HG02571 (cell line): ENCODE measurements around the gene EP400.

Experiments used
- ATAC-seq: cut with Tn5 transposase; IDR thresholded peaks from one replicate; pipeline ENCODE4 v1.9.1; 2021; ENCODE audit warnings: mild to moderate bottlenecking, moderate library complexity; ENCODE audit not compliant: unreplicated experiment

EP400 gene

DNA sequence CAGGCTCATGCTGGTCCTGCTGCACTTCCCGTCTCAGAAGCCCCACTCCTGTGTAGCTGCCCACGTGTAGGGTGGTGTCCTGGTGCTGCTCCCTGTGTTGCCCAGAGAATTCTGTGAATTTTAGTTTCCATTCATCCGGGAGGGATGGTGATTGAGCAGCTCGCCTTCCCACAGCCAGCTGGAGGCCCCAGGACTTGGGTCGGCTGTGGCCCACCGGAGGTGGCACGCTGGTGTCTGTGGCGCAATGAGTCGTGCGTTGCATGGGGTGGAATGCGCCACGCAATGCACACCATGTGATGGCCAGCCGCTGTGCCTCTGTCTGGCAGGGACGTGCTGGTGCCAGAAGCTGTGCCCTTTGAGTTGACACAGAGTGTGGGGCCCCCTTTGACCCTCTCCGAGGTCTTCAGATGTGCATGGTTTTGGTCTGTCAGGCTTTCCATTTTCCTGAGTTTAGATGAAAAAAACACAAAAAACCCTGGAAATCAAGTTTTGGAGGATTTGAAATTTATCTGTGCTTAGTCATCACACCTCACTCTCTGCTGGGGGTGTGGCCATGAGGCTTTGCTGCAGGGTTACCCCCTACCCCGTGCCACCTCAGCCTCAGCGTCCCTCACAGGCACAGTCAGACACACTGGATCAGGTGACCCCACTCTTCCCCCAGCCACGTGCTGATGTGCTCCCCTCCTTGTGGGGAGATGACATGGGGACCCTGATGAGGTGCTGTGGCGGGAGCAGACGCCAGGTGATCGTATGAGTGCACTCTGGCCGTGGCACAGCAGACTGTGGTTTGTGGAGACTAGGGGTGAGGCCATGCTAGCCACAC, 64.6 kb downstream of the EP400 start:
- no peak for ATAC-seq

DNA sequence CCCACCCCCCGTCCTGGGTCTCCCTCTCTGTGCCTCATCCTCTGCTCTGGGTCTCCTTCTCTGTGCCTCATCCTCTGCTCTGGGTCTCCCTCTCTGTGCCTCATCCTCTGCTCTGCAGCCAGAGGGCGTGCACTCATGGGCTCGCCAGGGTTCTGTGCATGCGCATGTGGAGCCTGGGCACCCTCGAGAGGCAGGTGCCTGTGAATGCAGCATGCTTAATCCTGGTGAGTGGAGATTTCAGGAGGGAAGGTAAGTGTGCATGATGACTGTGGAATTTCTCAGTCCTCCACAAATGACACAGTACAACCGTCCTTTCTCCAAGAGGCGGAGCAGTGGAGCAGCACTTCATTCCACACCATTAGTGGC, 65.2 kb downstream of the EP400 start:
- no peak for ATAC-seq

DNA sequence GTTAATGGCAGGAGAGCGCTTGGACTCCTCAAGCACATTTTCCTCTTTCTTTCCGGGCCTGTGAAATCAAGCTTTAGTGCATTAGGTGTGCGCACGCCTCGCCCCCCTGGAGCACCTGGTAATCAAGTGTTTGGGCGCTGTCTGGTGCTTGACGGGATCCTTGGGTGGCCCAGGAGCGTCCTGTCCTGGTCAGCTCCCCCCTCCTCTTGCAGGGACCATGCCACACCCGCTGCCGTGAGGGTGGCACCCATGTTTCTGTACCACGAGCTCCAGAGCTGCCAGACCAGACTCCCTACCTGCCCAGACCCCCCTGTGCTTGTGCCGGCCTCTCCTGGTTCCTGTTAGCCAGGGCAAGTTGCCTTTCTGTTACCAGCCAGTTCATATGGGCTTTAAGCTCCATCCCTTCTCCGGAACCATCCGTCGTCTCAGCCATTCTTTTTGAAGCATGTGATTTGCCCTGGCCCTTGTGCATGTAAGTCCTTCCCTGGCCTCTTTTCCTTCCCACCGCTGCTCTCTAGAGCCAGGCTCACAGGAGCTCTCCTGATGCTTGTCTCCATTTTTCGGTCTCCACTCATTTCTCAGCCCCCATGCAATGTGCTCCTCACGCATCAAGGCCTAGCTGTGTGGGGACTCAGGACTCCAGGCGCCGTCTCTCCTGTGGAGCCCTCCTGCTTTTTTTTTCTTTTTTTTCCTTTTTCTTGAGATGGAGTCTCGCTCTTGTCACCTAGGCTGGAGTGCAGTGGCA, 66.1 kb downstream of the EP400 start:
- ATAC-seq: no peak

DNA sequence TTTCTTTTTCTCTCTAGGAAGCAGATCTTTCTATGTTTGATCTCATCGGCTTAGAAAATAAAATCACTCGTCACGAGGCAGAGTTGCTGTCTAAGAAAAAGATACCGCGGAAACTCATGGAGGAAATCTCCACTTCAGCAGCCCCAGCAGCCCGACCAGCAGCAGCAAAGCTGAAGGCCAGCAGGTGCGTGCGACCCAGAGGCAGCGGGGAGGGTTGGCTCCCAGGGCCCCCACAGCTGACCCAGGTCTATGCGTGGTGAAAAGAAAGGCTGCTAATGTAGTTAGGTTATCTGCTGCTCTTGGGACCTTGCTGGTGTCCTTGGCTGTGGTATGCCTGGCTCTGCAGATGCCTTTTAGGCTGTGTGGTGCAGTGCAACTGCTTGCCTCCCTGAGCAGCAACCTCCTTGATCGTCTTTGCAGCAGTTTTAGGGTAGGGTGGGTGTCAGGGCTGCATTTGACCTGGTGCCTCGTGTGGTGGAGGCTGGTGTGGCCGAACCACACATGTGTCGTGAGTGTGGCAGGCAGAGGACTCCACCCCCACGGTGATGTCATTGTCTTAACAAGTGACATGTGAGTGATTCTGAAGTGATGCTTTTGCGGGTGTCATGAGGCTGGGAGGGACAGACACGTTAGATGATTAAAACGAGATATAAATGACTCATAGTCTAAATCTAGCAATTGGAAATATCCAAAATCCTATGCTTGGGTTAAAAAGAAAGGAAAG, 68.6 kb downstream of the EP400 start:
- ATAC-seq: no peak

DNA sequence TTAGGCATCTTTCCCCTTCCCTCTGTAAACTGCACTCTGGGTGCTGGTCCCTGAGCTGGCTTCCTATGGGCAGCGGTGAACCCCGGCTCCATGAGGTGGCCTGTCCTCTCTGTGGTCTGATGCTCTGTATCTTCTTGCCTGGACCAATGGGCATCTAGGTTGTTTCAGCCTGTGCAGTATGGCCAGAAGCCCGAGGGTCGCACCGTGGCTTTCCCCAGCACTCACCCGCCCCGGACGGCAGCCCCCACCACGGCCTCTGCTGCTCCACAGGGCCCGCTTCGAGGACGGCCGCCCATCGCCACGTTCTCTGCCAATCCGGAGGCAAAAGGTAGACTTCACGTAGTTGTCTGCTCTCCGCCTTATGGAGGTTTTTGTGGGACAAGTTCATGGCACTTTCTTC, 70.1 kb downstream of the EP400 start:
- ATAC-seq: no peak

DNA sequence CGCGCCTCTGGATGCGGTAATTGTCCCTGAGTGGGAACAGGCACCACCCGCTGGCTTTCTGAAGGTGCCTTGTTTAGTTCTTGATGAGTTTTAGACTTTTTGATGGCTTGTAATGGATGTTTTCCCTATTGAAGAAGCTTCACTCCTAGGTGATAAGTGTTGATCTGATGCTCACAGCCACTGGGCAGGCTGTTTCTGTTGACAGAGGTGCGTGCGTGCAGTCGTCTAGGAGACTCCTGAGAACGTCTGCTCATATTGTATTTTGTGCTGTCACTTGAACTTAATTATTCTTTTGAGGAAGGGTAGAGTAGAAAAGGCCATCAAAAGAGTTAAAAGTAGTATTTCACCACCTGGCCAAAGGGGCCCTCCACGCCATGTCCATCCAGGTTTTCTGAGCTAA, 70.5 kb downstream of the EP400 start:
- no peak for ATAC-seq

DNA sequence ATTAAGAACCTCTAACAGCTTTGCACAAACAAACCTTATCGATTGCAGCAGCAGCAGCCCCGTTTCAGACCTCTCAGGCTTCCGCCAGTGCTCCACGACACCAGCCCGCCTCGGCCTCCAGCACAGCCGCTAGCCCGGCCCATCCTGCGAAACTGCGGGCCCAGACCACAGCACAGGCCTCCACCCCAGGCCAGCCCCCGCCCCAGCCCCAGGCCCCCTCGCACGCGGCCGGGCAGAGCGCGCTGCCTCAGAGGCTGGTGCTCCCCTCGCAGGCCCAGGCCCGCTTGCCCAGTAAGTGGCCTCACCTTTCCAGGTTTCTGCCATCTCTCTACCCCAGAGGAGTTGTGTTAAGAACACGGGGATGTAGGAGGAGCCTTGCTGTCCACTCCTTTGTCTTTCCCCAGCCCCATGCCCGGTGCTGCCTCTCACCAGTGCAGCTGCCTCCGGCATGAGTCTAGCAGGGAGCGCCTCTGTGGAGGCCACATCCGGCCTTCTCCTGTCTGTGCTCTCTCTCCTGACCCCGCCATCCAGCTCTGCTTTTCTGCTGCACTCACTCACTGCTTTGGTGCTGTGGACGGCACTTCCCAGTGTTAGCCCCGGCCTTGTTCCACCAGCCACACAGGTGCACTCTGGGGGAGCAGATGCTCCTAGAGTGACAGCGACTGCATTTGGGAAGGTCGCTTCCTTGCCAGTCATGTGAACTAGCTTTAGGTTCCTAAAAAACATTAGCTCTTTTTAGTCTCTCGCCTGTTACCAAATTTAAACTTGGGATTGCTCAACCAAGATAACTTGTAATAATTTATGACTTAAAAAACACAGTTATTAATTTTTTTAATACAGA, 71.5 kb downstream of the EP400 start:
- no peak for ATAC-seq

DNA sequence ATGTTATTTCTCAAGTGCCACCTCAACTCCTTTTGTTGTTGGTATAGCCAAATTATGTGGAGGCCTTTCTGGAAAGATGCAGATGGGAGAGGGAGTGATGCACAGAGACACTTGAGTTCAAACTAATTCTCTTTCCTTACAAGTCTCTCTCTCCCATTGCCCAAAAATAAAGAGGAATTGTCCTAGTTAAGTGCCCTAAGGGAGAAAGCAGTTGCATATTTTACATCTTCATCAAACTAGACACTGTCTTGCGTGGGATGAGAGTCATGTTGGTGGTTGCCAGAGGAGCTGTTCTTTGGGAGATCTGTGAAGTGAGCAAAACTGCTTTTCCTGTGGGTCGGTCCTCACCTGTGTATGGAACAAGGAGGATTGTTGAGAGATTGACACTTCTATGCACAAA, 72.2 kb downstream of the EP400 start:
- no peak for ATAC-seq

DNA sequence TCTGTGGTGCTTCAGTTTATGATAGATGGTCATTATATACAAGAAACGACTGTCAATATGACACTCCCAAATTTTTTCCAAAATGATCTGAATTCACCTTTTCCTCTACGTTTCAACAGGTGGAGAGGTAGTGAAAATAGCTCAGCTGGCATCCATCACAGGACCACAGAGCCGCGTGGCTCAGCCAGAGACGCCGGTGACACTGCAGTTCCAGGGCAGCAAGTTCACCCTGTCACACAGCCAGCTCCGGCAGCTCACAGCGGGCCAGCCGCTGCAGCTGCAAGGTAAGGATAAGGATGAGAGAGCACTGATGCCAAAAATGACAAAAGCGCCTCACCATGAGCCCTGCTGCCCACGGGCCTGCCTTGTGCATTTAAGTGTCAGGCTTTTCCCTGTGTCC, 73.9 kb downstream of the EP400 start:
- ATAC-seq: no peak

DNA sequence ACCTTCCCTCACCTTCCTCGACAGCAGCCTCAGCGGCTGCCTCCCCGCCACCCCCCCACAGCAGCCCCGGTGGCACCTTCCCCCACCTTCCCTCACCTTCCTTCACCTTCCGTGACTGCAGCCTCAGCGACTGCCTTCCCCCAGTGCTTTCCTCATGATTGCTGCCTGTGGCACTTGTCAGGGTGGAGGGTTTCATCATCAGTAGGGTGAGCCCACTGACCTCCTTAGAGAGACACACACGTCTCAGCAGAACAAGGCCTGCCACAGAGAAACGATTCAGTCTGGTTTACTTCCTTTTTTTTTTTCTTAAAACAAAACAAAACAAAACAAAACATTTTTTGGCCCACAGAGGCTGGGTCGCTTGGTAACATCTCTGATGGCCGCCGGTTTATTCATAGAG, 75.0 kb downstream of the EP400 start:
- ATAC-seq: no peak

DNA sequence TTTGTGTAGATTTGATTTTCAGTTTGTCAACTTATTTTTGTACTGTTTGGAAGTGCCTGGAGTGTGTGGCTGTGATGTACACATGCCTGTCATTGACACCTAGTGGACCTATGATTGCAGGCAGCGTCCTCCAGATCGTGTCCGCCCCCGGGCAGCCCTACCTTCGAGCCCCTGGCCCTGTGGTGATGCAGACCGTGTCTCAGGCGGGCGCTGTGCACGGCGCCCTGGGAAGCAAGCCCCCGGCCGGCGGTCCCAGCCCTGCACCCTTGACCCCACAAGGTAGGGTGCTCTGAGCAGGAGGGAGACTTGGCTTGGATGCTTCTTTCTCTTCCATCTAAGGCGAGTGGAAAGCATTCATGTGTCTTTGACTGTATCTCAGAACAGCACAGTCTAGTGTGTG, 75.8 kb downstream of the EP400 start:
- ATAC-seq: no peak

DNA sequence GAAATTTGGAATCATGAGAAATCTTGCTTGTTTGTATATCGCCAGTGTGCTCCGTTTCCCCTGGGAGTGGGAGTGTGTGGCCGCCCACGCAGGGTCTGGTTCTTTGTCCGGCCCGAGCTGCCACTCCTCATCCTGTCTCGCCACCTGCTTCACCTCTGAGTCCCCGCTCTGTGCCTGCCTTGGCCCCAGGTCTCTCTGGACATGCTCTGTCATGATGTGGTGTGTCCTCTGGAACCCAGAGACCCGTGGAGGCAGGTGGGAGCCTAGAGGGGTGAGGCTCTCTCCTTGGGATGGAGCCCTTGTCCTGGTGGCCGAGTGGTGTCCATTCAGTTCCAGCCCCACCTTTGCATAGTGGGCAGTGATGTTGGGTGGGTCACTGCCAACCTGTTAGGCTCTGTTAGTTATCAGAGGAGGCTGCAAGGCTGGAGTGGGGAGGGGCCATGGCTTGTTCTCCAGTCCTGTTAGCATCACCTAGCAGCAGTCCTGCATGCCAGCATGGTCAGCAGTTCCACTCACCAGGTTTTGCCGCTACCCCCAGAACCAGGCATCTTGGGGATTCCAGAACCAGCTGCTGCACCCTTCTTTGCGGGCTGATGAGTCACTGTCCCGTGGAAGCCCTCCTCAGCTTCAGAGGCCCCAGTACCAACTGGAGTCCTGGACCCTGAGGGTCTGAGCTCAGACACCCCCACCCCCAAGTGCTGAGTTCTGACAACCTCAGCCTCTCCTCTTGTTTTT, 76.5 kb downstream of the EP400 start:
- no peak for ATAC-seq

DNA sequence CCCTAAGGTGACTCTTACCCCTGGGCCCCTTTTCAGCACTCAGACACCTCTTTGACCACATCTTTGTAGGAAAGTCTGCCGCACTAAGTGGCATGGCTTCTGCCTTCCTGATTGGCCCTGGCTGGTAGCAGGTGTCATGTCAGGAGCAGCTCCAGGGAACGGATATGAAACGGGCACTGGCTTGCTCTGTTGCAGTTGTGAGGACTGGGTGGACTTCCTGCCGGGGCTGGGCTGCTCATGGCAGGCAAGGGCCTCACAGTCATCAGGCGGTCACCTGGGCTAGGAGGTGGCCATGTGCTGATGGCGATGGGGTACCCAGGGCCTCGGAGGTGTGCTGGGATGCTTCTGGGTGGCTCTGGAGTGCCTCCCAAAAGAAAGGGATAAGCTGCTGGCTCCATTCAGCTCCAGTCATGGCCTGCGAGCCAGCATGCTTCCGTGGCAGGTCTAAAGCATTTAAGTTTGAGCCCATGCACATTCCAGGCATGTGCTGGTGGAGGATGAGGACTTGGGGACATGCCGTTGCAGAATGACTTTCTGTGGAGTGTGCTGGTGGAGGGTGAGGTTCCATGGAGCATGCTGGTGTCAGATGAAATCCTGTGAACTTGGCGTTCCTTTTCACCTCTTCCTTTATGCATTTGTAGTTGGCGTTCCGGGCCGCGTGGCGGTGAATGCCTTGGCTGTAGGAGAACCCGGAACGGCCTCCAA, 77.2 kb downstream of the EP400 start:
- ATAC-seq: no peak

DNA sequence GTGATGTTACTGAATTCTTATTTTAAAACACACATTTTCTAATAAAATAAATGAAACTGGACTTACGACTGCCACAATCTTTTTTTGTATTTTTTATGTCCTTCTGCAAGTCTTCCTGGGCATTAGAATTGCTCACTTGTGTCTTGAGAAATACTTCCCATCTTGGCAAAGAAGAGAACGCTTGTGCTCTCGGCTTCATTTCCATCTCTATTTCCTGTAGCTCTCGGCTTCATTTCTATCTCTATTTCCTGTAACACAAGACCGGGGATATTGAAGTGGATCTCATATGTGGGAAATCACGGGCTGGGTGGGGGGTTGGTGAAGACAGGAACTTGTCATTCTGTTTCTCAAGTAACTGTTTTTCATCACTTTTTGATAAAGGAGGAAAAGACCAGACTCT, 77.9 kb downstream of the EP400 start:
- ATAC-seq: no peak

DNA sequence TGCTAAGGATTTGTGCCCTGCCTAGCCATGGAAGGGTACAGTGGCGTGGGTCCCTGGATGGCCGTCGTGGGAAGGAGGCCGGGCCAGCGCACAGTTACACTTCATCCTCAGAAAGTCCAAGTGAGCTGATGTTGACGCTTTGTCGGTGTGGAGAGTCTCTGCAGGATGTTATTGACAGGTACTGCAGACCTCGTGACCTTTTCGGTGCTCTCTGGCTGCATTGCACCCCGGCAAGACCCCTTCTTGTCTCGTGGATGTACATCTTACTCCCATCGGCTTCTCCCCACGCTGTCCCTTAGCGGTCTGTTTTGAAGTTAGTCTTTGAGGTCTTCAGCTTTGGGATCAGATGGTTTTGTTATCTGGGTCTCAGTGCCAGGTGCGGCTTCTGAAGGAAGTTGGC, 78.4 kb downstream of the EP400 start:
- ATAC-seq: no peak

DNA sequence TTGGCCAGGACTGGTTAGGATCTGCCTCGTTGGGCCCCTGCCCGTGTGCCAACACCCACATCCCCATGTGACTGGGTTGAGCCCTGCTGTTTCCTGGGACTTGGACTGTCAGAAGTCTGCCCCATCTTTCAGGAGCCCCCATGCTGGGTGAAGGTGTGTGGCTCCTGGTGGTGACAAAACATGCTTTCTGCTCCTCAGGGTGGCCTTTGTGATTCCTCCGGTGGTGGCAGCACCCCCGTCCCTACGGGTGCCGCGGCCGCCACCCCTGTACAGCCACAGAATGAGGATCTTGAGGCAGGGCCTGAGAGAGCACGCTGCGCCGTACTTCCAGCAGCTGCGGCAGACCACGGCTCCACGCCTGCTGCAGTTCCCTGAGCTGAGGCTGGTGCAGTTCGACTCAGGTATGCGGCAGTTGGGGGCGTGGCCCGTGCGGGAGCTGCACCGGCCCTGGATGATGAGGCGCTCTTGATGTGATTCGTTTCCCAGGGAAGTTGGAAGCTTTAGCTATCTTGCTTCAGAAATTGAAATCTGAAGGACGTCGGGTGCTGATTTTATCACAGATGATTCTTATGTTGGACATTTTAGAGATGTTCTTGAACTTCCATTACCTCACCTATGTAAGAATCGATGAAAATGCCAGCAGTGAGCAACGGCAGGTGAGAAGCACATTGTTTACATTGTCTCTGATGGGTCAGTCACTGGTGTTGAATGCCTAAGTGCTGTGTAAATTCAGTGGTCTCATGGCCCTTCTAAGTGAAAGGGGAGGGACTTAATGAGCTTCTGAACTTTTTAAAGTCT, 80.0 kb downstream of the EP400 start:
- no peak for ATAC-seq

DNA sequence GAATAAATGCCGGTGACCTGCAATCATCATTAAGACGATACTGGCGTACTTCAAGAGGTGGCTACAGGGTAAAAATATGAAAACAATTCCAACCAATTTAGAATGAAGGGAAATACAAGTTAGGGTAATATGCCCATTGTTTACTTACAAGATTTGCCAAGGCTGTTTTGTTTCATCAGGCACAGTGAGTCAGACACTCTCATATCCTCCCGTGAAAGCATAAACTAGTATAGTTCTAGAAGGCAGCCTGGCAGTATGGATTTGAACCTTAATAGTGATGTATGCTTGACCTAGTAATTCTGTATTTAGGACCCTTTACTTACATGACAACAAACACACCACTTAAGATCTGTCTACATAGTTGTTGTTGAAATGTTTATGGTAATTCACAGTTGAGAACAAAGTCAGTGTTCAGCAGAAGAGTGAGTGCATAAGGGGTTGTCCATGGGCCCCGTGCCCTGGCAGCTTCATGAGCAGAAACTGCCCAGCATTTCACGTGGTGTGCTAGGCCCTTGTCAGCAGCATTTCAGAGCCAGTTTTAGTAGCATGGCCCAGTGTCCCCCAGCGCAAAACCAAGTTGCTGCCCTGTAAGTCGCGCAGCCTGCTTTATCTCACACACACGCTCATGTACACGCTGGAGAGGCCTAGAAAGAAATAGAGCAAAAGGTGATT, 80.8 kb downstream of the EP400 start:
- ATAC-seq: no peak

DNA sequence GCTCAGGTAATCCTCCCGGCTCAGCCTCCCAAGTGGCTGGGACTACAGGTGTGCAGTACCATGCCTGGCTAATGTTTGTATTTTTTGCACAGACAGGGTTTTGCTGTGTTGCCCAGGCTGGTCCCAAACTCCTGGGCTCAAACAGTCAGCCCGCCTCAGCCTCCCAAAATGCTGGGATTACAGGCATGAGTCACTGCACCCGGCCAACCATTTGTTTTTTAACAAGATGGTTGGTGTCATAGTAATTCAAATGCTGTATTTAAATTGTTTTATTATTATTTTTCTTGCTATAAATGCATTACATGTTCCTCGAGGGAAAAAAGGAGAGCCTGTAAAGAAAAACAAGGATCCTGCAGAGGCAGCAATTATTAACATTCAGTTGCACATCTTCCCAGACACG, 83.9 kb downstream of the EP400 start:
- no peak for ATAC-seq
